Karpas-422 (cell line): ENCODE results near the gene ASTN2. TPM values are rescaled to one million over a fixed set of nuclear protein-coding genes. Genes with fewer than 3 reads are reported as not detected.

ENCODE experiments used
- DNase-seq: peaks from one replicate; pipeline ENCODE4 v3.0.0-alpha.2; 2015
- H2AFZ ChIP-seq: fragments of 200-600 bp; sonication (generic); 2 replicates; pipeline ENCODE4 v1.6.1; 2014; ENCODE audit warnings: antibody characterized with exemption, low read length, mixed read lengths
- H3K27ac ChIP-seq: fragments of 200-600 bp; sonication (generic); 2 replicates; pipeline ENCODE4 v1.5.1; 2014; ENCODE audit warnings: mild to moderate bottlenecking, low read length, moderate library complexity
- H3K27me3 ChIP-seq: fragments of 200-600 bp; sonication (generic); 2 replicates; pipeline ENCODE4 v1.6.1; 2014; ENCODE audit warnings: low read length, mixed read lengths
- H3K36me3 ChIP-seq: fragments of 200-600 bp; sonication (generic); 2 replicates; pipeline ENCODE4 v1.6.1; 2014; ENCODE audit warnings: low read length, mixed read lengths; ENCODE audit not compliant: insufficient read depth
- H3K4me1 ChIP-seq: fragments of 200-600 bp; sonication (generic); 2 replicates; pipeline ENCODE4 v1.6.1; 2014; ENCODE audit warnings: mild to moderate bottlenecking, low read length, mixed read lengths
- H3K4me2 ChIP-seq: fragments of 200-600 bp; sonication (generic); 2 replicates; pipeline ENCODE4 v1.6.1; 2014; ENCODE audit warnings: low read length, low read depth, mild to moderate bottlenecking; ENCODE audit not compliant: poor library complexity, severe bottlenecking
- H3K4me3 ChIP-seq: fragments of 200-600 bp; sonication (generic); 2 replicates; pipeline ENCODE4 v1.5.1; 2014; ENCODE audit warnings: mild to moderate bottlenecking, antibody characterized with exemption, low read length, mixed read lengths
- H3K79me2 ChIP-seq: fragments of 200-600 bp; sonication (generic); 2 replicates; pipeline ENCODE4 v1.6.1; 2014; ENCODE audit warnings: mild to moderate bottlenecking, low read length, mixed read lengths
- H3K9ac ChIP-seq: fragments of 200-600 bp; sonication (generic); 2 replicates; pipeline ENCODE4 v1.6.0; 2014; ENCODE audit warnings: low read length
- H3K9me2 ChIP-seq: fragments of 200-600 bp; sonication (generic), shearing (Covaris generic); replicated peaks from 2 replicates; pipeline ENCODE4 v1.6.0; 2014; ENCODE audit warnings: mild to moderate bottlenecking, low read length, moderate library complexity; ENCODE audit not compliant: insufficient read depth
- H3K9me3 ChIP-seq: fragments of 300-700, 200-600 bp; sonication (generic); 2 replicates; pipeline ENCODE4 v1.6.1; 2014; ENCODE audit warnings: low read length, mixed read lengths
- H4K20me1 ChIP-seq: fragments of 200-600 bp; sonication (generic); 2 replicates; pipeline ENCODE4 v1.6.1; 2014; ENCODE audit warnings: mild to moderate bottlenecking, antibody characterized with exemption, low read length, low read depth; ENCODE audit not compliant: insufficient read depth
- total RNA-seq: library from RNA; depleted of rRNA; stranded (reverse); fragments of >200 nt; shearing (Covaris generic); gene quantifications from 2 replicates; pipeline ENCODE4 v1.2.3, GENCODE V29; 2014; ENCODE audit warnings: low replicate concordance

The ASTN2 gene
- total RNA-seq, 1 experiment from 2014 or later: 5.3 TPM

DNA sequence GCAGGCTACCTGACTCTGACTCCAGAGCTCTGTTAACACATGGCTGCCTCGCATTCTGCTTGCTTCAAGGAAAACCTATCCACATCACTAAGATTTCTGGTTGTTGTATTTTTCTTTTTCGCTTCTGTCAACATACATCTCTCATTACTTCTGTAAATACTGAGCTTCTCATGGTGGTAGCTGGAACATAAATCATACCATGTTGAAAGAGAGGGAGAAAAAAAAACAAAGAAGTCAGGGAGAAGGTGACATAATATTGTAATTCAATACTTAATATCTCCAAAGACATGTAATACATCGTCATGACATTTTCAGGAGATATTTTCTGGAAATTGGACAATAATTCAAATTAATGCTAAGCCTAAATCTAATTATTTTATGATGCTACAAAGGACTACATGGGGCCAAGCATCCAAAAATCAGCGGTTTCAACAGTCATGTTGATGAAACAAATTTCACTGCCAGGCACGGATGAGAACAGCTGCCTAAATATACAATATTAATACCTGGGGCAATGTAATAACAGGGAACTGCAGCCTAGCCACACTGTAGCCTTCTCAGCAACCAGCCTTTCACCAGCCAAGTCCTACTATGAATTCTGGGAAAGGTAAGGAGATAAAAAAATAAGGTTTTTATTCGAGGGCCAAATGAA lies 395.8 kb downstream of the ASTN2 start:
- no peak for DNase-seq
- H3K4me3 ChIP-seq: no peak overlapping the region
- no peak overlapping the region for H3K4me2 ChIP-seq
- H3K9me3 ChIP-seq: no peaks in the 10 kb centered on the region
- H2AFZ ChIP-seq: no peak overlapping the region
- H3K27ac ChIP-seq: no peak overlapping the region
- no peak overlapping the region for H3K9ac ChIP-seq
- H3K9me2 ChIP-seq: no peaks in the 10 kb centered on the region
- no peaks in the 10 kb centered on the region for H3K79me2 ChIP-seq
- peaks cover 1% of the 10 kb centered on the region; the same call in 1 of the 2 replicates for H3K4me1 ChIP-seq
- no peaks in the 10 kb centered on the region for H4K20me1 ChIP-seq
- no peaks in the 10 kb centered on the region for H3K36me3 ChIP-seq
- H3K27me3 ChIP-seq: 0 out of 2 replicates have a peak, but pooled peaks cover 3% of the 10 kb centered on the region

- no peaks in the 10 kb centered on the region for H3K36me3 ChIP-seq
- 0 out of 2 replicates have a peak, but pooled peaks cover 3% of the 10 kb centered on the region for H3K27me3 ChIP-seq
- no peak overlapping the region for H3K4me2 ChIP-seq
- no peaks in the 10 kb centered on the region for H3K9me2 ChIP-seq
- H3K9me3 ChIP-seq: no peaks in the 10 kb centered on the region
- DNase-seq: no peak
- no peak overlapping the region for H3K9ac ChIP-seq
- H2AFZ ChIP-seq: no peak overlapping the region
- no peaks in the 10 kb centered on the region for H3K79me2 ChIP-seq
- no peak overlapping the region for H3K27ac ChIP-seq
- no peak overlapping the region for H3K4me3 ChIP-seq
- H4K20me1 ChIP-seq: no peaks in the 10 kb centered on the region
- no peaks in the 10 kb centered on the region for H3K4me1 ChIP-seq
Observed at GRCh38 chr9:117017414-117017985, 397.4 kb downstream of the ASTN2 start.

DNA sequence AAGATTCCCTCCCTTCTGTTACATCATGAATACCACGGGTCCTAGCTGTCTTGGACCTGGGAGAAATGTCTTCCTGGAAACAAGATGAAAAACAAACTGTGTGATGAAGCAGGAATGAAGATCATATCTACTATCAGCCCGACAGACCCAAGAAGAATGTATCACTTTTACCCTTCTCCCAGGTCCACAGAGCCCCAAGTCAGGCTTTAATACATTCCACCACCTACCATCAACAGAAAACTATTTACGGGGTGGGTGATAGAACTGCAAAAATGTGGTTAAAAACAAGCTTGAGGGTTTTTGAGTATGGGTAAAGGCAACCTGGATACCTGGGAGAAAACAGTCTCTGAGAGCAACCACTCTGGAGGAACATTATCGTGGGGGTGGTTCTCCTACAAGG lies 400.8 kb downstream of the ASTN2 start:
- no peaks in the 10 kb centered on the region for H4K20me1 ChIP-seq
- H3K9me3 ChIP-seq: no peaks in the 10 kb centered on the region
- H3K36me3 ChIP-seq: no peaks in the 10 kb centered on the region
- no peaks in the 10 kb centered on the region for H3K27me3 ChIP-seq
- no peak overlapping the region for H2AFZ ChIP-seq
- no peak for DNase-seq
- no peak overlapping the region for H3K9ac ChIP-seq
- H3K4me2 ChIP-seq: no peak overlapping the region
- H3K9me2 ChIP-seq: no peaks in the 10 kb centered on the region
- H3K4me3 ChIP-seq: no peak overlapping the region
- no peak overlapping the region for H3K27ac ChIP-seq
- no peaks in the 10 kb centered on the region for H3K4me1 ChIP-seq
- no peaks in the 10 kb centered on the region for H3K79me2 ChIP-seq

- Histone ChIP-seq H2AFZ (no peak overlapping the region), H3K36me3 (no peaks in the 10 kb centered on the region), H3K9me2 (no peaks in the 10 kb centered on the region), H3K9ac (no peak overlapping the region), H3K4me3 (no peak overlapping the region), H3K4me2 (no peak overlapping the region), H3K27ac (no peak overlapping the region), H3K4me1 (no peaks in the 10 kb centered on the region), H4K20me1 (no peaks in the 10 kb centered on the region), H3K79me2 (no peaks in the 10 kb centered on the region), H3K9me3 (no peaks in the 10 kb centered on the region), H3K27me3 (no peaks in the 10 kb centered on the region)
- DNase-seq: no peak
Observed at GRCh38 chr9:117013440-117013995, 401.3 kb downstream of the ASTN2 start.

DNA sequence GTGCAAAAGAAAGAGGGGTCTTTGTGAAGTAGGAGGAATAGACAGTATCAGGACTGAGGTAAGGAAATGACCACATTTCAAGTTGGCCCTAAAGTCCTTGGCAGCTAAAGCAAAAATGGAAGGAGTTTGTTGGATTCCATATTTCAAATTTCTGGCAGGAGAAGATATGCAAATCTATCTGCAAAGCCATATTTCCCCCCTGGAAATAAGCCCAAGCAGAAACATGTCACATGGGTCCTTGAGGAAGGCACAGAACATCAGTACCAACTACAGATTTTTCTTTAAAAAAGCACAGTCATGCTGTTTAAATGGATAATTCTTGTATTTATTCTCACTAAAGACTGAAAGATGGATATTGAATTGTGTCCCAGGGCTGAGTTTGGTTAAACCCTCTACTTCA lies 404.8 kb downstream of the ASTN2 start:
- H3K4me3 ChIP-seq: no peak overlapping the region
- no peaks in the 10 kb centered on the region for H3K9me2 ChIP-seq

DNA sequence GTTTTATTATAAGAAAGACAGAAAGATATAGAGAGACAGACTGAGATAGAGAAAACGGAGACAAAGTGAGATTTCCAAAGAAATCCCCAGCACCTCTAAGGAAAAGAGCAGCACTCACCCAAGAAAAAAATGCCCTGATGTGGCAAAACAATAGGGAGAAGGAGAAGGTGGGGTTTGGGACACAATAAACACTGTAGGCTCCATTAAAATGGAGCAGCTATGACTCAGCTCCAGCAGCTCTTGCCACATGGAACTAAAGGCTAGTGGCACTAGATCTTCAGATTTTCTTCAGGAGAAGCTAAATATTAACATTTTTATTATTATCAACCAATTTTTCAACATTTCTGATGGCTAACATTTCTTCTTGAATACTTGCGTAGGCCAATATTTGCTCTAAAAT lies 406.0 kb downstream of the ASTN2 start:
- no peak overlapping the region for H3K27ac ChIP-seq
- no peak overlapping the region for H3K4me3 ChIP-seq
- no peaks in the 10 kb centered on the region for H3K9me2 ChIP-seq
- no peaks in the 10 kb centered on the region for H3K27me3 ChIP-seq
- no peaks in the 10 kb centered on the region for H3K36me3 ChIP-seq
- no peaks in the 10 kb centered on the region for H3K79me2 ChIP-seq
- no peaks in the 10 kb centered on the region for H3K9me3 ChIP-seq
- no peak overlapping the region for H2AFZ ChIP-seq
- DNase-seq: no peak
- H4K20me1 ChIP-seq: no peaks in the 10 kb centered on the region
- H3K9ac ChIP-seq: no peak overlapping the region
- no peaks in the 10 kb centered on the region for H3K4me1 ChIP-seq
- no peak overlapping the region for H3K4me2 ChIP-seq

More for the DNA sequence above, 404.8 kb downstream of the ASTN2 start:
- no peaks in the 10 kb centered on the region for H3K36me3 ChIP-seq
- H3K4me2 ChIP-seq: no peak overlapping the region
- H3K9ac ChIP-seq: no peak overlapping the region
- H3K79me2 ChIP-seq: no peaks in the 10 kb centered on the region
- no peaks in the 10 kb centered on the region for H3K27me3 ChIP-seq
- H3K4me1 ChIP-seq: no peaks in the 10 kb centered on the region
- H2AFZ ChIP-seq: no peak overlapping the region
- H3K27ac ChIP-seq: no peak overlapping the region
- no peak for DNase-seq
- H3K9me3 ChIP-seq: no peaks in the 10 kb centered on the region
- H4K20me1 ChIP-seq: no peaks in the 10 kb centered on the region

GRCh38 chr9:117008461-117008860 lies 406.4 kb downstream of the ASTN2 start:
- no peak overlapping the region for H3K27ac ChIP-seq
- no peak overlapping the region for H3K4me2 ChIP-seq
- no peak overlapping the region for H3K9ac ChIP-seq
- no peaks in the 10 kb centered on the region for H4K20me1 ChIP-seq
- H3K9me3 ChIP-seq: no peaks in the 10 kb centered on the region
- no peak overlapping the region for H2AFZ ChIP-seq
- DNase-seq: no peak
- H3K4me3 ChIP-seq: no peak overlapping the region
- H3K27me3 ChIP-seq: no peaks in the 10 kb centered on the region
- H3K36me3 ChIP-seq: no peaks in the 10 kb centered on the region
- H3K79me2 ChIP-seq: no peaks in the 10 kb centered on the region
- no peaks in the 10 kb centered on the region for H3K4me1 ChIP-seq
- H3K9me2 ChIP-seq: no peaks in the 10 kb centered on the region

DNA sequence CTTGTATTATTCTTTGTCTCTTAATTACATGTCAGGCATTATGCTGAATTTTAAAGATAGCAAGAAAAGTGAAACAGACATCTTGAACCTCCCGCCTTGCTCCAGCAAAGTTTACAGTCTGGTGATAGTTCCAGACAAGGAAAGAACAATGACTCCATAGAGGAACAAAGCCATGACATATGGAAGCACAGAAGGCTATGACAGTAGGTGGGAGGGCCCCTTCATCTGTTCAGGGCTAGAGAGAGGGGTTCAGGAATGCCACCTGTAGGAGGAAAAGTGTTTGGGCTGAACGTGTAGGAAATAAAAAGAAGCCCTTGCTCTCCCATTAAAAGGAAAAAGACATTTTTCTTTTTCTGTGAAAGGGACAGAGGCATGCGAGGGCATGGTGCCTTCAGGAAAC lies 412.2 kb downstream of the ASTN2 start:
- Histone ChIP-seq H3K79me2 (no peaks in the 10 kb centered on the region), H3K4me3 (no peak overlapping the region), H3K9ac (no peak overlapping the region), H3K4me2 (no peak overlapping the region), H2AFZ (no peak overlapping the region), H3K4me1 (no peaks in the 10 kb centered on the region), H3K27ac (no peak overlapping the region), H4K20me1 (no peaks in the 10 kb centered on the region), H3K9me3 (no peaks in the 10 kb centered on the region), H3K27me3 (no peaks in the 10 kb centered on the region), H3K9me2 (no peaks in the 10 kb centered on the region), H3K36me3 (no peaks in the 10 kb centered on the region)
- no peak for DNase-seq
